NOMO-1 (cell line): ENCODE results near the gene LRMDA.

ENCODE experiments used
- DNase-seq, 2 experiments: peaks; one replicate each; lab custom pipeline; 2025; ENCODE audit not compliant: unreplicated experiment in 2 of 2; lab: John Stamatoyannopoulos, UW

LRMDA gene

DNA sequence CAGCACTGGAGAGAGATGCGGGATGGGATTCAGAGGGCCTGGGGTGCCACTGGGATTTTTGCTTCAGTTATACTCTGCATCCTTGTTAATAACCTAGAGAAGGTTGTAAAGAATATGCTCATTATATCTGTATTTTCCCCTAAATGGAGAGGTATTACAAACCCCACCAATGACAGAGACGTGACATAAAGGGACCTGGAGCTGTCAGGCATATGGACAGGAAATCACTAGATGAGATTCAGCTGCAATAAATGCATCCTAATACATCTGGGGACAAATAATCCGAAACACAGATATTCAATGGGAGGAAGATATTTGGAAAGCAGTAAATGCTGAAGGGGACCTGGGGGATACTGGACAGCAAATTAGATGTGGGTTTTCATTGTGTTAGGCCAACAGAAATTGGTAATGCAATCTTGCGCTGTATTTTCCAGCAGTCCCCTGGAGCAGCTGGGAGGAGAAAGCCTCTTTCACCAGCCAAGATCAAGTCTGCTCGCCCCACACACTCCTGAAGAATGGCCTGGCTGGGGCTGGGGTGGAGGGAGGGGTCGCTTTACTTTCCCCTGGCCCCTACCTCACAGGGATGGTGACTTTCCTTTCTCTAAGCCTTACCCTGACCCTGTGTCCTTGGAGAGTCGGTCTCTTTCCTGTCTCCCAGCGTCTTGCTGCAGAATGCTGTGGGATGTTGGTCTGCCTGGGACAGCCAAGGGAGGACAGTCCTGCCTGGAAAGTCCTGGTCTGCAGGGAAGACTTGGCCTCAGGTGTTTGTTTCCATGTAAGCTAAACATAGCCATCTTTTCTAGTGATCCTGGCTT lies 653.8 kb downstream of the LRMDA start:
- no peak for DNase-seq

DNA sequence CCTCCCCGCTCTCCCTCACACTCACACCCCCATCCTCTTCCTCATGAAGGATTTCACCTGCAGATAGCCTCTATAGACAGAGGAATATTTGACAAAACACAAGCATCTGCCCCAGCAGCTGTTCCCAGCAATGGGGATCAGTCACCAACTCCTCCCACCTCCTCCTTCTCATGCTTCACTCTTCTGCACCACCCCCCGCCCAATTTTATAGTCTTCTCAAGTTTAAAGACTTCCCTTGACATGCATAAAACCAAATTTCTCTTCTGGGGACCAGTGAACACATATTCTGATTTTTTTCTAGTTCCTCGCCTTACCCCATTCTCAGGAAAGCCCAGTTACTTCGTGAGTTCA lies 654.4 kb downstream of the LRMDA start:
- no peak for DNase-seq

DNA sequence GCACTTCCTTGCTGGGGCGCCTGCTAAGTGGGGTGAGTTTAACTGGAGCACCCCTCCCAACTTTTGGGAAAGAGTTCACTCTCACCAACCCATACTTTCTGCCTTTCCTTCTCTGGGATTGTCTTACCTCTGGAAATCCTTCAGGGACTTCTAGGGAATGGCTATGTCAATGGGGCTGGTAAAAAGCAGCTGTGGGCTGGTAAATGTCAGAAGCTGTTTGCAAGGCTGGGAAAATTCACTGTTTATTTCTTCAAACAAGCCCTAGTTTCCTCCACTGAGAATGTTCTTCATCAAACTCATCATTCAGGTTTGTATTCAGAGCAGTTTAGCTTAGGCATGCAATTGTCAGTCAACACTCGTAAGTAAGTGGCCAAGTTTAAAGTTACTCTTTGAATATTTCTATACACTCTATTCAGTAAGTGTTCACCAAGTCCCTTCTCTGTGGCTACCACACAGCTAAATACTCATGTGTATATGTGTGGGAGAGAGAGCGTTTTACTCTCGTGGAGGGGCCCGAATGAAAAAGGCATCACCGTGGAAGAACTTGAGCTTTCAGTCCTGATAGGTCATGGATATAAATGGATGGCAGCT lies 654.8 kb downstream of the LRMDA start:
- DNase-seq, result no peak

- DNase-seq, result peak; percentile 67 to 75
Observed at GRCh38 chr10:76086761-76087639, 655.6 kb downstream of the LRMDA start.

DNA sequence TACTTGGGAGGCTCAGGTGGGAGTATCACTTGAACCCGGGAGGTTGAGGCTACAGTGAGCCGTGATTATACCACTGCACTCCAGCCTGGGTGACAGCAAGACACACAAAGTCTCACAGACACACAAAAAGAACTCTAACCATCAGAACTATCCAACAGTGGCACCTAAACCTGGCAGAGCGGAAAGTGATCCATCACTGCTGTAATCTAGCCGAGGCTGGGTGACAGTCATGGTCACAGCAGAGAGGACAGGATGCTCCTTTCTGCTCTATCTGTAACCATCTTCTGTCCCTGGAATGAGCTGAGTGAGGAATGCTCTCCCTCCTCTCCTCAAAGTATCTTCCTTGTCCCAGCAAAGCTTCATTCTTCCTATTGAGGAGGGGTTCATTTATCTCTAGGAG lies 656.6 kb downstream of the LRMDA start:
- DNase-seq, result no peak

DNA sequence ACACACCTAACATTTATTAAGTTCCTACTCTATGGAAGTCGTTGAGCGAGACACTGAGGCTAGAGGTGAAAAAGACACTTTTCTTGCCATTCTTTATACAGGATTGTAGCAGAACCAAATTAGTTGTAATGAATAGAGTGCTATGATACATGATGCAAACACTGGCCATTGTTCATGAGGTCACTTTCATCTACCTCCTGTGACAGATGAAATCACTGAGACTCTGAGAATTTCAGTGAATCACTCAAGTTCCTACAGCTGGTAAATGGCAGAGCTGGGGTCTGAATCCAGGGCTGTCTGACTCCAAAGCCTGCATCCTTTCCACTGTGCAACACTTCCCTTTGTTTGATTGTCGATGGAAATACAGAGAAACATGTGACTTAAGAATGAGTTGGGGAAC lies 657.6 kb downstream of the LRMDA start:
- DNase-seq, result no peak

DNA sequence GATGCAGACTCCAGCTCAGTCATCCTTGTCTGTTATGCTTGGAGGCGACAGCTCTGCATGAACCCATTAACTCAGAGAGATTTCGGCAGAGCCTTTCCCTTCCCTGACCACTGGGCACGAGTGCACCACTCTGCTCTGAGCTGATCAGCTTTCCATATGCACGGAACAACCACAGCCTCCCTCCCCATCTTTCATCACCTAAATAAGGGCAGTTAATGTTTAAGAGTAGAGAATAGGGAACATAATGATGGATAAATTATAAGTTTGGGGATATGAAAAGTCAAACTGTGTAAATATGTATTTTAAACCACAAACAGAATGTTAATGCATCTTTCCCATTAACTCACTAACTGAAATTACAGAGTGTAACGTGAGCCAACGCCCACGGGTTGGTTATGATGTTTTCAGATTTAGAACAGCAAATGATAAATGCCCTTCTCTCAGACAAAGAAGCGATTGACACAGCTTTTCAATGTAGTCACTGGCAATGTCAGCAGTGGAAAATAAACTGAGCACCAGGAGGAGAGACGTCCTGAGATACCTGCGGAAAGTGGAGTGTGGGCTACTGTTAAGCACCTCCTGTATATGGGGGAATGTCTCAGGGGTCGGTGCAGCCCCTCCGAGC lies 658.2 kb downstream of the LRMDA start:
- DNase-seq, result no peak

- no peak for DNase-seq
Observed at GRCh38 chr10:76091926-76092325, 660.5 kb downstream of the LRMDA start.

GRCh38 chr10:76106611-76107010 lies 675.2 kb downstream of the LRMDA start:
- no peak for DNase-seq

GRCh38 chr10:76108563-76109359 lies 677.3 kb downstream of the LRMDA start:
- DNase-seq, result no peak

DNA sequence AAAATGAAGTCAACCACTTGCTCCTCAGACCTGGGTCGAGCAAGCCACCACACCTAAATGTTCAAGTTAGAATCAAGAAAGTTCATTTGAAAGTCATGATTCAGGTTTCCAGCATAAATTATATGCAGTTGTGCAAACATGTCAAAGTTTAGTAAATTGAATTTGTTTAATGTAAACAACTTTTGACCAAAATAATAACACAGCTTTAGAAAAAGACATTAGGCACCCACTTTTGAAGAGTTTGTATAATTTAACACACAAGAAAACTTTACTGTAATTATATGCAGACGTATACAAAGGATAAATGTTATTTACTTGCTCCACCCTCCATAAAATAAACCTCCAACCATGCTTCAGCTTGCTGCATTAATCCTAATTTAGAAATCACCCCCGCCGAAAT lies 680.0 kb downstream of the LRMDA start:
- no peak for DNase-seq

DNA sequence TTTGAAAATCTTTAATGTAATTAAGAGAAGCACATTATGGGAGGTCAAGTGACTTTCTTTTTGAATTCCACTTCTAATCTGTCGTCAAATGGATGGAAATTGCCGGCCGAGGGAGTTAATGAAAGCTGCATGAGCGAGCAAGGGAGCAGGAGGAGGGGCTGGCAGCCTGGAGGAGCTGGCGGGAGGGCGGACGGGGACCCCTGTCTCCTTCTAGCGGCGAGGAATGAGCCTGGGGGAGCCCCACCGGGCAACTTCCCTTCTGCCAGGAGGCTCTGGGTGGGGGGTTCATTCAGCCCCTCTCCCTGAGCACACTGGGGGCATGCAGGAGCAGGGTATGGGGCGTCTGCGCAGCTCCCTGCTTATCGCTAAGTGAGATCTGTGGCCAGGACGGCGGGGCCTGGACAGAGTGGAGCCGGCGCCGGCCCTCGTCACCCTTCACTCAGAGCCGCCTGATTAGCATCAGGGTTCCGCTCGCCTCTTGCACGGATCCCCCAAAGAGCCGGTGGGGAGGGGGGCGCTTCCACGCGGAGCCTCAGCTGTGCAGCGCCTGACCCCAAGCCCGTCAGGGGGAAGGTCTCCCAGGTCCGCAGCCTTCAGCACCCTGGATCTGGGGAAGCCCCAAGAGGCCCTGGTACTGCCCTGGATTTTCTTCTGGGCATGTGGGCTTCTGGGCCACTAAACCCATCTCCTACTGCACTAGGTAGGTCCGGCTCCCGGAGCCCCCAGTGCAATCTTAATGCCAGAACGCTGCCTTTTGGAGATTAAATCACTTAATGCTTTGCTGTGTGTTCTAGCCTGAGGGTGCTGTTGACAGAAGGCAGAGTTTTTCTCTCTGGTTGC lies 680.8 kb downstream of the LRMDA start:
- DNase-seq, result no peak

DNA sequence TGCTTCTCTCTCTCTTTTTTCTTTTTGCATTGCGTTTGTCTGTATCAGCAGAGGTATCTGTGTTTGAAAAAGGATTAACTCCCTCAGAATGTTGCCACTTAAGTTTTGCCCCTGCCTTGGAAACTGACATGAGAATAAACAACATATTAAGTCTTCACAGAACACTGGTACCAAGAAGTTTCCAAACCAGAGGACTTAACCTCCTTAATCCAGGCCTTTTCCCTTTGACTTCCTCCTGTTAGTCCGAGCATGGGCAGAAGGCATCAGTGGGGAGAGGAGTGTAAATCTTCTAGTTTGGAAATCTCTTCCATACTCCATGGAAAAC lies 681.4 kb downstream of the LRMDA start:
- no peak for DNase-seq

DNA sequence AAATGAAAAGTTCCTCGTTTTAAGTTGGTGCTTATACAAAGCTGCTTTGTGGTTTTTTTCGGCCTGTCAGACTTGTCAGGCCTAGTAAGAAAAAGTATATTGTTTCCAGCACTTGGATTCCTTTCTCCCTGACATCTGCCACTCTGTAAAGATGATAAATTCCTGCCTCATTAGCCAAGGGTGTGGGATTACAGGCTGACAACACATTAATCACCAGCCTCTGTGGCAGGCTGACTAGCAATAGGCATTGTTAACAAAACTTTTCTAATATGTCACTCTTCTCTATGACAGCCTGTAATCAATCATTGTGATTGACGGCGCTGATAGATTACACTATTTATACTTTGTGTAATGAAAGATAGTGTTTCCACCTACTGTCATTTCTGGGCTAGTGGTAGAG lies 682.5 kb downstream of the LRMDA start:
- no peak for DNase-seq

GRCh38 chr10:76114581-76115001 lies 683.2 kb downstream of the LRMDA start:
- no peak for DNase-seq

DNA sequence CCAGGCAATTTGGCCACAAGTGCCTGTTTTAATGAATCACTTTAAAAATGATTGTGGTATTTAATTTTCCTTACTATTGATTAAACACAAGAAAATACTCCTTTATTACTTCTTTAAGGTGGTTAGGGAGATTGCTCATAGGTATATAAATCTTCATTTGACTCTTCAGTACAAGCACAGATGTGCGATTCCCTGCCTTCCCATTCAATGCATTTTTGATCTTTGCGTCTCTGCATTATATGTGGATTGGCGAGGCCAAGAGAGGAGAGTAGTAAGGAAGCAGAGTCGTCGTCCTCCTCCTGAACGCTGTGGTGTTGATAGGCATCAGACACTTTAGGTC lies 683.7 kb downstream of the LRMDA start:
- no peak for DNase-seq

DNA sequence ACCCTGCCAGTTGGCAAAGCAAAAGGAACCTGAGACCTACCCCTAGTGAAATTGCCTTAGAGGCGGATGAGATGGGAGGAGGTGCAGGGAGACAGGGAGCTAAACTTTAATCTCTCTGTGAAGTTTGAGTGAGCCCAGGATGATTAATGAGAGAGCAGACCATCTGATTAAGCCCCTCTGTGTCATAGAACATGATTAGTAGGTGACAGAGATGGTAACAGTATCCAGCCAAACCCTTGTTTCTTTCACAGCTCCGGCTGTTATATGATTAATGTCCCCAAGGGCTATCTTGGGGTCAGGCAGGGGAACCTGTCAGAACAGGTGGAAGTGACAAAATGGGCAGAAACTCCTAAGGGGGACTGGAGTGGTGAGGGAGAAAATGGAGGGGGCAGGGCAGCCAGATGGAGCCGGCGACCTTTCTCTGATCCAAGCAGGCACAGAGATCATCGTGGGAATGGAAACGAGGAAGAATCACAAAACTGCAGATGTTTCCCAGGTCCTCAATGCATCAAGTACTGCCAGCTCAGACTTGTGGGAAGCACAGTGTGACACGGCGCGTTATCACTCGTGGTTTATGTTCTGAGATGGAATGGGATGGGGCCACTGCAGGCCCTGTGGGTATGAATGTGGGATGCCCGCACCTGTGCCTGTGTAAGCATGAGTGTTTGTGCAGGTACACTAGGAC lies 684.2 kb downstream of the LRMDA start:
- DNase-seq, result no peak

DNA sequence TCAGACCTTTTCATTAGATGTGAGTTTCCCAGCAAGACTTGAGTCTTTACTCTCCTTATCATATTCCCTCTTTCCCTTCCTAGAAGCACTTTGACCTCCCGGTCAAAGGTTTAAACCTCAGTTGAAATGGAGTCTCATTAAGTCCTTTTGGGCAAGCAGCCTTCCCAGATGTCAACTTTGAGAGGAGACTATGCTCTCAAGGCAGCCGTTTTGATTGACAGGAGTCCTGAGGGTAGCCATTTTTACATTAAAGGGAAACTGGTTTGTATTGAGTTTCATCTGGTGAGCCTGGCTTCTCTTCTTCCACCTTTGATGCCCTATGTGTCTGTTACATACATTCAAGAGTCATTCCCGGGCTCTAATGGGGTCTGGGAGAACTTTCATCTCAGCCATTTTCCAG lies 685.1 kb downstream of the LRMDA start:
- no peak for DNase-seq

DNA sequence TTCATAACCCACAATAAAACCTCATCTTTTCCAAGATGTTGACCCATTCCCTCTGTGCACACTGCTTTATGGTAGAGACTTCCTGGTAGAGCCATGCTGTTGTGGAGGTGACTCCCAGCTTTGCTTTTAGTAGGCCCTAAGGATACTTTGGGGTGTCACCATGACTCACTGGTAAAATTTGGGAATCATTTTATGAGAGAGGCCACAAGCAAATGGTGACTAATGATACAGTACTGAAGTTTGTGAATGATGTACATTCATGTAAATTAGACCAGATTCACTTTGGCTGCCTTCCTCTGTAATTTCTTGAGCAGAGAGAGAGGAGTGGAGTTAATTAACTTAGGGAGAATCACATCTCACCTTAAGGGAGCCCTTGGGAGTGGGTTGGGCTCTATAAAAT lies 686.5 kb downstream of the LRMDA start:
- DNase-seq, result no peak
